ENCODE measurements around the gene SAFB. TPM values are rescaled to one million over a fixed set of nuclear protein-coding genes. Genes with fewer than 3 reads are reported as not detected.
"Not testable (repeated sequence)": the region's sequence is repeated elsewhere in the genome, so short reads cannot be mapped to it uniquely, and the experiment has no call there.

SAFB gene
- total and polyA plus RNA-seq, 8 donors: 63.7 to 206 (median 165) TPM

- Histone ChIP-seq H3K27me3 (no peaks in the 10 kb centered on the region), H3K9me3 (no peaks in the 10 kb centered on the region), H3K27ac (no peak overlapping the region), H3K4me3 (no peak overlapping the region), H3K36me3 (peaks cover 0 to 83% of the 10 kb centered on the region in 2 donors), H3K4me1 (no peaks in the 10 kb centered on the region)
- TF ChIP-seq, protein P1, sequence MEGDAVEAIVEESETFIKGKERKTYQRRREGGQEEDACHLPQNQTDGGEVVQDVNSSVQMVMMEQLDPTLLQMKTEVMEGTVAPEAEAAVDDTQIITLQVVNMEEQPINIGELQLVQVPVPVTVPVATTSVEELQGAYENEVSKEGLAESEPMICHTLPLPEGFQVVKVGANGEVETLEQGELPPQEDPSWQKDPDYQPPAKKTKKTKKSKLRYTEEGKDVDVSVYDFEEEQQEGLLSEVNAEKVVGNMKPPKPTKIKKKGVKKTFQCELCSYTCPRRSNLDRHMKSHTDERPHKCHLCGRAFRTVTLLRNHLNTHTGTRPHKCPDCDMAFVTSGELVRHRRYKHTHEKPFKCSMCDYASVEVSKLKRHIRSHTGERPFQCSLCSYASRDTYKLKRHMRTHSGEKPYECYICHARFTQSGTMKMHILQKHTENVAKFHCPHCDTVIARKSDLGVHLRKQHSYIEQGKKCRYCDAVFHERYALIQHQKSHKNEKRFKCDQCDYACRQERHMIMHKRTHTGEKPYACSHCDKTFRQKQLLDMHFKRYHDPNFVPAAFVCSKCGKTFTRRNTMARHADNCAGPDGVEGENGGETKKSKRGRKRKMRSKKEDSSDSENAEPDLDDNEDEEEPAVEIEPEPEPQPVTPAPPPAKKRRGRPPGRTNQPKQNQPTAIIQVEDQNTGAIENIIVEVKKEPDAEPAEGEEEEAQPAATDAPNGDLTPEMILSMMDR (IDR thresholded peaks at IDR 0.05): no peak
- ATAC-seq (no peak), DNase-seq (no peak)
- intact Hi-C loops (cut with DNase I): no loop called here
Observed at GRCh38 chr19:5700455-5701092, 77.7 kb downstream of the SAFB start.

DNA sequence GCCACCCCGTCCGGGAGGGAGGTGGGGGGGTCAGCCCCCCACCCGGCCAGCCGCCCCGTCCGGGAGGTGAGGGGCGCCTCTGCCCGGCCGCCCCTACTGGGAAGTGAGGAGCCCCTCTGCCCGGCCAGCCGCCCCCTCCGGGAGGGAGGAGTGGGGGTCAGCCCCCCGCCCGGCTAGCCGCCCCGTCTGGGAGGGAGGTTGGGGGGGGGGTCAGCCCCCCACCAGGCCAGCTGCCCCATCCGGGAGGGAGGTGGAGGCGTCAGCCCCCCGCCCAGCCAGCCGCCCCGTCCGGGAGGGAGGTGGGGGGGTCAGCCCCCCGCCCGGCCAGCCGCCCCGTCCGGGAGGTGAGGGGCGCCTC, 79.1 kb downstream of the SAFB start:
- ATAC-seq; H3K27me3 ChIP-seq; DNase-seq; H3K9me3 ChIP-seq; H3K4me3 ChIP-seq; H3K27ac ChIP-seq; intact Hi-C loops (cut with DNase I); H3K4me1 ChIP-seq: not testable (repeated sequence)
- peaks cover 0 to 83% of the 10 kb centered on the region in 2 donors for H3K36me3 ChIP-seq

DNA sequence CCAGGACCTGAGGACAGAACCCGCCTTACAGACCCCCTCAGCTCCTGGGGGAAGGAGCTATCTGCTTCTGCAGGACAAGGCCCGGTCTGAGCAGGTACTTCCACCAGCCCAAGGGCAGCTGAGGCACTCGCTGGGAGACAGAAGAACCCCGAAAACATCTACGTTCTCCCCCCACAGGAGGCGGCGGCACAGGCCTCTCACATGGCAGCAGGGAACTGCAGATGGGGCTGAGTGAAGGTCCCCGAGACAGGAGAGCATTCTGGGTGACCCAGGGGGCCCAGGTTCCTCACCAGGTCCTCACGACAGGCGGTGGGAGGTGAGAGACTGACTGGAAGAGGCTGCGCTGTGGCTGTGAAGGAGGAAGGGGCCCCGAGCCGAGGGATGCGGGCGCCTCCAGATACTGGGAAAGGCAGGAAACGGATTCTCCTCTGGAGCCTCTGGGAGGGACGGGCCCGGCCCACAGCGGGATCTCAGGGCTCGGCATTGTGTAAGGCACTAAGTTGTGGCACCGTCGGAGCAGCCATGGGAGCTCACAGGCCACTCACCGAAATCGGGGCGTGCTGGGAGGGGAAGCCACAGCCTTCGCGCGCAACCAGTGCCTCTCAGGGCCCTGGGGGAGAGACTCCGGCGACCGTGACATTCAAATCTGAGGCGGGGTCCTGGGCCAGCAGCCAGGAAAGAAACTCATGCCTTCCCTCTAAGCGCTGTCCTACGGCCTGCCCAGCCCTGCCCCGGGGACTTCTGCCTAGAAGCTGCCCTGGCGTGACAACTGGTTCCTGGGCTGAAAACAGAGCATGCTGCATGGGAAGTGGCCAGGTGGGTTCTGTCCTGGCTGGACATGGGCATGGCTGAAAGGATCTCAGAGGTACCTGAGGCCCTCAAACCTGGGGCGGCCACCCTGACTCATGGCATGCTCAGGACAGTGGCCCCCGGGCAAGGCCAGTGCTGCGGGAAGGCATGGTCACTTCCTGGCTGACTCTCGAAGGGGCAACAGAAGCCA, 81.2 kb downstream of the SAFB start:
- Histone ChIP-seq H3K27ac (no peak overlapping the region), H3K27me3 (no peaks in the 10 kb centered on the region), H3K9me3 (no peaks in the 10 kb centered on the region), H3K36me3 (peaks cover 0 to 86% of the 10 kb centered on the region in 2 donors), H3K4me1 (no peaks in the 10 kb centered on the region), H3K4me3 (no peak overlapping the region)
- ATAC-seq: no peak
- DNase-seq: peak in 1 of 4 donors; percentile 71
- TF ChIP-seq, protein P1 (IDR thresholded peaks at IDR 0.05): no peak
- intact Hi-C loops (cut with DNase I): no loop called here

- intact Hi-C loops (cut with DNase I): no loop called here
- Histone ChIP-seq H3K4me3 (no peak overlapping the region), H3K4me1 (no peaks in the 10 kb centered on the region), H3K36me3 (peaks cover 0 to 86% of the 10 kb centered on the region in 2 donors), H3K27me3 (no peaks in the 10 kb centered on the region), H3K27ac (no peak overlapping the region), H3K9me3 (no peaks in the 10 kb centered on the region)
- DNase-seq (peak in 1 of 4 donors; percentile 76), ATAC-seq (no peak)
- TF ChIP-seq, protein P1 (IDR thresholded peaks at IDR 0.05): no peak
Observed at GRCh38 chr19:5705552-5705951, 82.7 kb downstream of the SAFB start.

- TF ChIP-seq, protein P1 (IDR thresholded peaks at IDR 0.05): no peak
- peaks cover 0 to 91% of the 10 kb centered on the region in 2 donors for H3K36me3 ChIP-seq
- DNase-seq: peak in 1 of 4 donors; percentile 54
- H3K27me3 ChIP-seq: no peaks in the 10 kb centered on the region
- ATAC-seq: no peak
- no peaks in the 10 kb centered on the region for H3K9me3 ChIP-seq
- intact Hi-C loops (cut with DNase I): no loop called here
- H3K4me1 ChIP-seq: no peaks in the 10 kb centered on the region
- no peak overlapping the region for H3K27ac ChIP-seq
- no peak overlapping the region for H3K4me3 ChIP-seq
Observed at GRCh38 chr19:5706876-5707573, 84.1 kb downstream of the SAFB start.
